Kidney capillary endothelial cell (primary cell): ENCODE measurements around the gene TGFBR2.

ENCODE experiments used
- DNase-seq: peaks from one replicate; pipeline ENCODE4 v3.0.0-alpha.2; 2018; ENCODE audit warnings: low spot score

TGFBR2 gene

GRCh38 chr3:30637310-30638219, 31.2 kb downstream of the TGFBR2 start:
- no peak for DNase-seq

GRCh38 chr3:30638685-30639412, 32.4 kb downstream of the TGFBR2 start:
- no peak for DNase-seq

DNA sequence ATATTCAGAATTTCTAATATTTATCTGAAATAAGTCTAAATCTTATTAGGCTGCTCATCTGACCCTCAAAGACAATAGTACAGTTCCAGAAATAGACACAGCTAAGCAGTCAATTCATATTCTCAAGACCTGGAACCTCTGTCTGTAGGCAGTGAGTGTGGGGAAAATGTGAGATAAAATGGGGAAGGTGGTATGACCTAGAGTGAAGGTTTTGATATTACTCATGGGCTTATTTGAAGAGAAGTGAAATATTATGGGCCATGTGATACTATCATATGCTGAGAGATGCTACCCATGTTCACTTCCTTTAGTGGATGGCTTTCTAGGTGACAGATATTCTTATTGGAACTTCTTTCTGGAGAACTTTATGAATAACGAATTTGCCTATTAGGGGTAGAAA, 33.5 kb downstream of the TGFBR2 start:
- no peak for DNase-seq

GRCh38 chr3:30640851-30641250, 34.5 kb downstream of the TGFBR2 start:
- no peak for DNase-seq

GRCh38 chr3:30641416-30642251, 35.2 kb downstream of the TGFBR2 start:
- no peak for DNase-seq

GRCh38 chr3:30642849-30643361, 36.5 kb downstream of the TGFBR2 start:
- DNase-seq = no peak

DNA sequence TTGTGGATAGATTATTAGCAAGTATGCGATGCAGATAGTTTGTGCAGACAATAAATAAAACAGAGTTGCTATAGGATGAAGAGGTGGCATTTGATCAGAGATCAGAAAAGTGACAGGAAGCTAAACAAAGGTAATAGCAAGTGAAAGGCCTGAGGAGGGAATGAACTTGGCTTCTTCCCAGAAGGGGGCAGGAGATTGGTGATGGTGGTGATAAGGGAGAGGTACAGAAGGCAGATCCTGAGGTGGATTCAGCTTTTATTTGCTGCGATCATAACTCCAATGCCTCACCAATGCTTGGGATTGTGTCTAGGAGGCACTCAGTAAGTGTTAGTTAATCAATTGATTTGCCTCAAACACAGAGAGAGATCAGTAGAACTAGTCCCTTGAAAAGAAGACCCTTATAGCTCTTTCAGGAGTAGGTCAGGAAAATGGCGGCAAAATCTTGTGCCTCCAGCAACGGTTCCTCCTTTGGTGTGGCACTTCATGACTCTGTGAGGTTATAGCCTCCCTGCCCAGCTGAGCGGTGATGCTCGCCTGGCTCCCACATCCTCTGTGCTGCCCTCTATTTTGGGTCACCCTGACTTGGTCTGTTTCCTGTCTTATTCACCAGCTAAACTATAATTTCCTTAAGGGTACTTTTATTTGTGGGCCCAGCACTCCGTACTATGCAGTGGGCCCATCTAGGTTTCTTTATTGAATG, 37.5 kb downstream of the TGFBR2 start:
- DNase-seq = no peak

DNA sequence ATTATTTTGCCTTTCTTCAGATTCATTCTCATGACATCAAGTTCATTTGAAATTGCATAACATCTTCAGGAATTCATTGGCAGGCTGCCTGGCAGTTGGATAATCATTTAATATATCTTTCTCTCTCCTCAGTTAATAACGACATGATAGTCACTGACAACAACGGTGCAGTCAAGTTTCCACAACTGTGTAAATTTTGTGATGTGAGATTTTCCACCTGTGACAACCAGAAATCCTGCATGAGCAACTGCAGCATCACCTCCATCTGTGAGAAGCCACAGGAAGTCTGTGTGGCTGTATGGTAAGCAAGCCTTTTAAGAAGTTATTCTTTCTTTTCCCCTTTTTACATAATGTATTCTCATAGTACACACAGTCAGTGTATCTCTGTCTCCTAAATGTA, 38.2 kb downstream of the TGFBR2 start:
- no peak for DNase-seq

DNA sequence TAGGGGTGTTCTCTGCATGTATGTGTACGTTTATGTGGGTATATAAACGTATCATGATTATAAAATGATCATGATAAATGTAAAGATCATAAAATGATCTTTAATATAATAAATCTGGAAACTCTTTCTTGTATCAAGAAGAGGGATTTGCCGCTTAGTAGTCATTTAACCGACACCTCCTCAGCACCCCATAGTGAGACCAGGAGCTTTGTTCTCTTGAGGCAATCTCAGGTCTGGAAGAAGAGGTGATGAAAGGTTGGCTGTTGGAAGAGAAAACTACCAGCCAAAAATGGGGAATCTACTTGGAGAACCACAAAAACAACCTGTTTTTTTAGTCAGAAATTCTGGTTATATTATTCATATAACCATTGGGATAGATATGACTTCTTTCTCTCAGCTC, 38.7 kb downstream of the TGFBR2 start:
- no peak for DNase-seq

DNA sequence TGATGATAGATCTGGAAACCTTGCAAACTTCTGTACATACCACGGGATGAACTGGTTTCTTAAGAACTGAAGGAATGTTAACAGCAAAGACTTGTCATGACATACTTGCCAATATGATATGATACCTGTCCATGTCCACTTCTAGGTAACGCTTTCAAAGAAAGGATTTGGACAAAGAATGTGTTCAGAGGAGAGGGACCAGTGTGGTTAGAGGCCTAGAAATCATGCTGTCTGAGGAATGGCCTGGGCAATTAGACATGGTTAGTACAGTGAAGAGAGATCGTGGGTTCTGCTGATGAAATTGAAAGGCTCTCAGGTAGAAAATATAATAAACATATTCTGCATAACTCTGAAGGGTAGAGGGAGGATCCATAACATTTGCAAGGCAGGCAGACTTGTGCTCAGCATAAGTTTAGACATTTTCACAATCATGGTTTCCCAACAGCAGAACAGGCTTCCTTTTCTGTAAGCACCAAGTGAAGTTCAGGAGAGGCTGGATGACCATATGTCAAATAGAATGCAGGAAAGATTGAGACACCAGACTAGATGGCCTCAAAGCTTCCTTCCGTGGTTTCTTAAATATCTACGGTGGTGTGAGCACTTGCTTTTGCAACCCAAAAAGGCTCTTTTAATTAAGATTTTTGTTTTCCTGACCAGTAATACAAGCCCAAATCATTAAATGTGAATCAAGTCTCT, 39.9 kb downstream of the TGFBR2 start:
- no peak for DNase-seq

DNA sequence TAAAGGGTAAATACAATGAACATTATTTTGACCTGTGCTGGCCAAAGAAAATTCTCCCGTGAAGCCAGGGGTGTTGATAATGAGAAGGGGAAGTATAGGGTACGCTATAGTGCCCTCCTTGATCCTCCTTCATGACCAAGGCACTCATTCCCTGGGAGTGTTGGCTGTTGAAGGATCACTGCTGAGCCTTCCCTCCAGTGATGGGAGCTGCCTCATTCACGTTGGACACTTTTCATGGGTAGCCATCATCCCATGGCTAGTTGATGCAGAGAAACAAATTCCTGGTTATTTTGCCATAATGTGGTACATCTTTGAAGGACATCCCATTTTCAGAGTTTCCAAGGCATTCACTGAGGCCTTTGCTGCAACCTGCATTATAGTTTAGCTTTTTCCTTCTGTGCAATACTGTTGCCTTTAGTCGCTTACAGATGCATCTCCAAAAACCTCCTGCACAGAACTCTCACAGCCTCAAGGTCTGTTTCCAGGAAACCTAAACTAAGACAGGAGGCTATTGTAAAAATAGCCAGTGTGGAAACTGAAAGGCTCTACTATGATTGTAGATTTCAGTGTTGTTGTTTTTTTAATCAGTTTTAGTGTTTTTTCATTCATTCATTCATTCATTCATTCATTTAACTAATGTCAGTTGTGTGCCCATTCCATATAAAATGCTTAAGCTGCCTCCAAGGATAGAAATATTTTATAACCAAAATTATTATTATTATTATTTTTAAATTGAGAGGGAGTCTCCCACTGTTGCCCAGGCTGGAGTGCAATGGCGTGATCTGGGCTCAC, 40.8 kb downstream of the TGFBR2 start:
- DNase-seq = no peak

GRCh38 chr3:30648670-30649357, 42.4 kb downstream of the TGFBR2 start:
- DNase-seq = no peak

- DNase-seq = no peak
Observed at GRCh38 chr3:30649572-30650318, 43.3 kb downstream of the TGFBR2 start.

DNA sequence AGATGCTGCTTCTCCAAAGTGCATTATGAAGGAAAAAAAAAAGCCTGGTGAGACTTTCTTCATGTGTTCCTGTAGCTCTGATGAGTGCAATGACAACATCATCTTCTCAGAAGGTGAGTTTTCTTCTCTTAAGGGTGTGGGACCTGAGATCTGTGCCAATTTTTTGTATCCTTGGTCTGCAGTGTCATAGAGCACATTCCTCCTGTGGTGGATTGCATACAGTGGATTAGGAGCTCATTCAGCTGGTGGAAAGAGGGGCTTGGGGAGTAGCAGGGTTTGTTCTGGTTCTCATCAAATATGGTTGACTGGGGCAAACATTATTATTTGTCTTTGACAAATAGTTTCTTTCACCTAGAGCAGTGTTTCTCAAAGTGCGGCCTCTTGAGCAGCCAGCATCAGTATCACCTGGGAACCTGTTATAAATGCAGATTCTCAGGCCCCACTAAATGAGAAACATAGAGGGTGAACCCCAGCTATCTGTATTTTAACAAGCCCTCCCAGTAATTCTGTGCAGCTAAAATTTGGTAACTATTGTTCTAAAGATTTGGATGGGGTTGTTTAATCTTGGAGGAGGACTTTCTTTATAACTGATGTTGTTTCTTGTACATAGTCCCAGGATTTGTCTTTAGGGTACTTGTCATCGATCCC, 44.1 kb downstream of the TGFBR2 start:
- DNase-seq = no peak

DNA sequence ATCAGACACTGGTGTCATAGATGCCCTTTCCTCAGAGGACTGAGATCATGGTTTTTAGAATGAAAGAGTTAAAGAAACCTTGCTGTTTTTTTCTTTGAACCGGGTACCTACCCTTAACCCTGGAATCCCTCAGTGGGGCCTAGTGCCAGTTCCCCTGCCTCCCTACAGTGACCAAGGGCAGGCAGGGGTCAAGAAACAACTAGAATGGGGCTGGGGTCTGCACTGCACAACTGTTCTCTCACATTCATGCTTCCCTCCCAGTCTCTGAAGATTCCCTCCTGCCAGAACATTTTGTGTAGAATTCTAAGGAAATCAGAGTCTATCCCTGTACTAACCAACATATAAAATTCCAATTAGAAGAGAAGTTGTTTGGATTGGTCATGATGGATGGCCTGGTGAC, 47.9 kb downstream of the TGFBR2 start:
- DNase-seq = no peak

GRCh38 chr3:30655187-30655812, 48.9 kb downstream of the TGFBR2 start:
- no peak for DNase-seq

- no peak for DNase-seq
Observed at GRCh38 chr3:30656624-30657141, 50.3 kb downstream of the TGFBR2 start.

DNA sequence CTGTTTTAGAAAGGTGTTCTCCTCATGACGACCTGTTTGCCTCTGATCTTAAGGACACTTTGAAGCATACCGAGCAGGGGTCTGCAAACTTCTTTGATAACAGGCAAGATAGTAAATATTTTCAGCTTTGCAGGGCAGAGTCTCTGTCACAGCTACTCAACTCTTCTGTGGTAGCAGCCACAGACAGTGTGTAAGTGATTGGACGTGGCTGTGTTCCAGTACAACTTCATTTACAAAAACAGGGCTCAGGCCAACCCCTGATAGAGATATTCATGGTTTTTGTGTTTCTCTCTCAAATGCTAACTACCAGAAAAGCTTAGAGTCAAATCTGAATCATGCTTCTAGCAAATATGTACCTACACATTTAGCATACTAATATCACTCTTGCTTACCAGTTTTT, 51.5 kb downstream of the TGFBR2 start:
- DNase-seq = no peak
